ENCODE results near the gene CCDC17.
A peak's percentile ranks its signal among the peaks of the same experiment; 100 is the strongest.

CCDC17 gene

DNA sequence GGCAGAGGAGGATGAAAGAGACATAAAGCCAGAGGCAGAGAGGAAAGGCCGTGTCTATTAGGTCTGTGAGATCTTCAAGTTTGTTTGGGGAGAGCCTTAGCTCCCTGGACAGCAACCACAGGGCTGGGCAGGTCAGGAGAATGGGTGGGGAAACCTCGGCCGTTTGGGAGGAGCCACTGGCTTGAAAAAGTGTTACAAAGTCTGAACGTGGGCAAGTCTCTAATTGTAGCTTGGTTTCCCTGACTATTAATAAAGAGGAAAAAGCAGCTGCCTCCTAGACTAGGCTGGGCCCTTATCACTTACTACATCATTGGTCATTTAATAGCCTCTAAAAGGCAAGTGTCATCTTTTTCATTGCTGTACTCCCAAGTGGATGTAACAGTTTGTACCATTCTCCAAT lies at the start of gene CCDC17:
TSS of gene CCDC17 (minus strand) at position 83 of the 400 bp plus-strand sequence. CDS start 145 bp downstream, outside the sequence.
- DNase-seq, result no peak

DNA sequence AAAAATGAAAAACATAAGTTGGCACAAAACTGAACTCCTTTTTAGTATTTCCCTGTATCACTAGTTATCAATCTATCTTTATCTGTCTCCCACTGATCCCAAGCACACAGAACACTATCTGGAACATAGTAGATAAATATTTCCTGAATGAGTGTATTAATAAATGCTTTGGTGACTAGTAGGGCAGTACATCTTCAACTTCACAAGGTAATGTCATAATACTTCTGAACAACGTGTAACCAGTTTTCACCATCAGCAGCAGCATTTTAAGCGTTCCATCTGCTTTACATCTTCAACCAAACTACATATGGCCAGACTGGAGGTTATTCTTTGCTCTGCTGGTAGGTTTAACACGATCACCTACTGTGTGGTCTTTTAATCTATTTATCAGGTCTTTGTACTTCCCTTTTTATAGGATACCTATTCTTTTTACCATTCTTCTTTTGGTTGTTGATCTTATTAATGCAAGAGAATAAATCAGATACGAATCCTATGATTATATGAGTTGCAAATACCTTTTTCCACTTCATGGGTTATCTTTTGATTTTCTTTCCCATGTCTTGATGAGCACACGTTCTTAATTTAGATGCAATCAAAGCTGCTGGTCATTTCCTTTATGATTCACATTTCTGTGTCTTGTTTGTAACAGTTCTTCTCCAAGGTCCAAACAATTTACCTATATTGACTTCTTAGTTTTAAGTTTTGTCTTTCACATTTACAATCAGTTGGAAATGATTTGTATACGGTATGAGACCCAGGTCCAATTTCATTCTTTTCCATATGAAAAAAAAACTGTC lies 46.2 kb upstream of the CCDC17 start:
- DNase-seq, result no peak

- DNase-seq, result no peak
Measured at GRCh38 chr1:45669379-45669778, 45.5 kb upstream of the CCDC17 start.

GRCh38 chr1:45668526-45668925 lies 44.7 kb upstream of the CCDC17 start:
- DNase-seq, result no peak

DNA sequence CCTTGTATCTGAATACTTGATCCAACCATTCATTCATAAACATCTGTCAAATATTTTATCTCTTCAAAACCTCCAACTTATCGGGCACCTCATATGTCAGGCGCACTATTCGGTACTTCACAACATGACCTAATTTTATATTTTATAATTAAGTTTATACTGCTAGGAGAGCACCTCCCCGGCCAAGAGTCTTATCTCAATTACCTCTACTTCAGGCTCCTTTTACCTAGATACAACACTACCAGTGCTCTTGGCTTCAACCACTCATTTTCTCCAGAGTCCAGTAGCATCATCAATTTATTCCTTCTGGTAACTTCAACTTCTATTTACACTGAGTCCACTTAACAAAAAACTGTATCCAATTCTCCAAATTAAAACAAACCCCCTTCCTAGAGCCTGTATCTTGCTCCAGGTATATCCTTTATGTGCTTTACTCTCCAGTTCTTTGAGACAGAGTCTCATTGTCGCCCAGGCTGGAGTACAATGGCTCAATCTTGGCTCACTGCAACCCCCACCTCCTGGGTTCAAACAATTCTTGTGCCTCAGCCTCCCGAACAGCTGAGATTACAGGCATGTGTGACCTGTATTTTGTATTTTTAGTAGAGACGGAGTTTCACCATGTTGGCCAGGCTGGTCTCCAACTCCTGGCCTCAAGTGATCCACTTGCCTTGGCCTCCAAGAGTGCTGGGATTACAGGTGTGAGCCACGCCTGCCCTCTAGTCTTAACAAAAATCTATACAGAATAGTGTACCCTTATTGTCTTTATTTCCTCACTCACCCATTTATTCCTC lies 43.7 kb upstream of the CCDC17 start:
- no peak for DNase-seq

- no peak for DNase-seq
Measured at GRCh38 chr1:45666836-45667235, 43.0 kb upstream of the CCDC17 start.

GRCh38 chr1:45660336-45660735 lies 36.5 kb upstream of the CCDC17 start:
- no peak for DNase-seq

GRCh38 chr1:45659222-45659621 lies 35.4 kb upstream of the CCDC17 start:
- DNase-seq, result no peak

- DNase-seq, result no peak
Measured at GRCh38 chr1:45658171-45658570, 34.3 kb upstream of the CCDC17 start.

DNA sequence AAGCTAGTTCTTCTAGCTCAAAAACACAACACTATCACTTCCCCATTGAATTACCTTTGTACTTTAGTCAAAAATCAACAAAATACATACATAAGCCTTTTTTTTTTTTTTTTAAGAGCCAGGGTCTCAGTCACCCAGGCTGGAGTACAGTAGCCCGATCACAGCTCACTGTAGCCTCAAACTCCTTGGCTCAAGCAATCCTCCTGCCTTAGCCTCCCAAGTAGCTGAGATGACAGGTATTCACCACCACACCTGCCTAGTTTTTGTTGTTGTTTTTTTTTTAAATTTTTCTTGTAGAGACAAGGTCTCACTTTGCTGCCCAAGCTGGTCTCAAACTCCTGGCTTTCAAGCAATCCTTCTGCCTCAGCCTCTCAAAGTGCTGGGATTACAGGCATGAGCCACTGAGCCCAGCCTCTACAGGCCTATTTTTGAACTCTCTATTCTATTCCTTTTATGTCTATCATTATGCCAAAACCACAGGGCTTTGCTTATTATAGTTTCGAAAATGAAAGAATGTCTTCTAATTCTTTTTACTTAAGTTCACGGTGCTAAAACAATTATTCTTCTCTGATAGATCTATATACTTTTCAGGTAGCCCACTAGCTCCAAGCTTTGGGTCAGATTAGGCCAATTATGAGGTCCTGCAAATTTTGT lies 32.8 kb upstream of the CCDC17 start:
- no peak for DNase-seq

DNA sequence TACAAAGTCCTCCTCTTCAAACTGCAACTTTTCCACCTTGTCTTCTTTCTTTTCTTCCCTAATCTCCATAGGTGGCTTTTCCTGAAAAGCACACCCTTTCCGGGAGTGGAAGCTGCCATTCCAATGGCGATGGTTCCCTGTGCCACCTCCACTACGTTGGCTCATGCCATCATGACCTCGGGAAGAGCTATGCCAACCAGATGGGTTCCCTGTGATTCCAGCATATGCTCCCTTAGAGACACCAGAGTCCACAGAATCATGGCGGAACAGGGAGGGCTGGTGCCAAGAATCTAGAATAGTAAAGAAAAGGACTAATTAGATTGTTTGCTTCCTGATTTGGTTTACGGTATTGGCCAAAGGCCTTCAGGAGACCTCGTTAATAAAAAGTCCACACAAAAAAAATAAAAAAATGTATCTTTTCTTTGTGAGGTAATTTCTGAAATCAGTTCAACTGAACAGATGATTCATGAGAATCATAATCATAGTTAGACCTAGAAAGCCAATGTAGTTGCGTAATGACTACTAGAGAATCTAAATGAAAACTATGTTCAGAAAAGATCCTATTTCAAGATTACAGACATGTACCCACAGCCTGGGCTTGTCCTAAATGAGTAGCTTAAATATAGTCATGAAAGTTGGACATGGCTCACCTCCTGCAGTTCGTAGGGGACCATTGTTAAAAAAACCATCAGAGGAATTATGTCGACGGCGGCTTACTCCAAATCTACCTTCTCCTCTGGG lies 30.9 kb upstream of the CCDC17 start:
- no peak for DNase-seq

DNA sequence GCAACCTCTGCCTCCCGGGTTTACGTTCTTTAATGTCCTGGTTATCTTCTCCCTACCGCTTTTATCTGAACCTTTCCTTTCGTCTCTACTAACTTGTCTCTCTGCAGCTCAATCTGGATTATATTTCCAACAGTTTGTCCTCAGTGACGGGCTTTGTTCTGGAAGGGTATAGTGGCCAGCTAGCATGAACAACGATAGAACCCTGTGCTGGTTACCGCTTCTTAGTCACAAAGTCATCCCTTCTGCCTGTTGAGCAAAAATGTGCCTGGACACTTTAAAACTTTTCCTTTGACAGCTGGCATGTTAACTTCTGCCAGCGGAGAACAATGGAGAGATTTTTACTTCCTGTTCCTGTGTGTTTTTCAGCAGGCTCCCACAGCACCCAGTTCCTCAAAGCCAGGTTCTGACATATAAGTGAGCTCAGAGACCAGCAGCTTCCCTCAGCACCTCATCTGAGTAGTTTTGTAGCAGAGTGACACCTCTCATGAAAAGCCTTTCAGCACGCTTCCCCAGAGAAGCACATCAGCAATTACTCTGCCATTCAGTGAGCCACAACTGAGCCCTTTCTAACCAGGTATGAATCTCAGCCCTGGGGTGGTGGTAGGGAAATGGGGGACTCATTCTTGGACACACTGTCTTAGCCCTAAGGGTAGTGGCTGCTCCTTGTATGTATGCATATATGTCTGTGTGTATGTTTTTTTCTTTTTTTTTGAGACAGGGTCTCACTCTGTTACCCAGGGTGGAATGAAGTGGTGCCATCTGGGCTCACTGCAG lies 23.6 kb upstream of the CCDC17 start:
- DNase-seq, result peak in 2 of 56 donors; percentile 2 to 24

DNA sequence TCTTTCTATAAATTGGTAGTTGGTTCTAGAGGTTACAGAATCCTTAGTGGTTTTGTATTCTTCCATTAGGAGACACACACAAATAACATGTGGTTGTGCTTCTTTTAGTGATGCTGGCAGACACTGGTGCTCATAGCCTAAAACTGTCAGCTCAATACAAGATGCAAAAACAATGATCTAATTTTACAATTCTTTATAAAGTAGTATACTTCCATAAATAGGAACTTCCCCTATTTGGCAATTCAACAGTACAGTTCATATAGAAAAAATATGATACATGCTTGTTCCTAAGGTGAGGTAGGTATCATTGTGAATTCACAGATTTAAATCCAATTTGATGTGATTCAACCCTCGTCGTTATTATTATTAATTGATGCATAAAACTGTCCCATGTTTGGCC lies 20.8 kb upstream of the CCDC17 start:
- no peak for DNase-seq

DNA sequence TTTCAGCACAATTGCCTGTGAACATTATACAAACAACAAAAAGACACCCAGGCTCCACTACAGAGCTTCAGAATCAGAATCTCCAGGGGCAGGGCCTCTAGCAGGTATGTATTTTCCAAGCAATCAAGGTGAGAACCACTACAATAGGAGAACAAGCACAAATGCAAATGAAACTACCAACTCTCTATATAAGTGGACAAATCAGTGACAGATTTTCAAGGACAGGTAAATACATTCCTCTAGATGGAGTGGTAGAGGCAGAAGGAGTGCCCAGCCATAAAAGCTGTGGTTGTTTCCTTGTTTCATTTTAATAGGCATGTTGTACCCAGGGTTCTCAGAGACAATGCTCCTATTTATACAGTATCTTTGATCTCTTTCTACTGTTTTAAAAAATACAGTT lies 20.1 kb upstream of the CCDC17 start:
- no peak for DNase-seq

DNA sequence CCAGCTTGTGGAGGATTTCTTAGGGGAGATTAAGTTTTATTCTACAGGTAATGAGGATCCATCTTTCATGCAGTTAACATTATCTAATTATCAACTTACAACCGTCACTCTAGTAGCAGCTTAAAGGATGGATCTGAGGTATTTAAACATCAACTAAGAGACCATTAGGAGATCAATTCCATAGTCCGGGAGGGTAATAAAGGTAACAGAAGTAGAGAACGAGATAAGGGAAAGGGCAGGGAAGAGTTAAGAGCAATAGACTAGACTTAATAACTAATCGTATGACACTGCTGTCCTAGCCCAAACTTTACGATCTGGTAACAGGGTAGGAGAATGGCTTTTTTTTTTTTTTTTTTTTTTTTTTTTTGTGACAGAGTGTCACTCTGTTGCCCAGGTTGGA lies 19.5 kb upstream of the CCDC17 start:
- no peak for DNase-seq

GRCh38 chr1:45640293-45640692 lies 16.4 kb upstream of the CCDC17 start:
- no peak for DNase-seq

DNA sequence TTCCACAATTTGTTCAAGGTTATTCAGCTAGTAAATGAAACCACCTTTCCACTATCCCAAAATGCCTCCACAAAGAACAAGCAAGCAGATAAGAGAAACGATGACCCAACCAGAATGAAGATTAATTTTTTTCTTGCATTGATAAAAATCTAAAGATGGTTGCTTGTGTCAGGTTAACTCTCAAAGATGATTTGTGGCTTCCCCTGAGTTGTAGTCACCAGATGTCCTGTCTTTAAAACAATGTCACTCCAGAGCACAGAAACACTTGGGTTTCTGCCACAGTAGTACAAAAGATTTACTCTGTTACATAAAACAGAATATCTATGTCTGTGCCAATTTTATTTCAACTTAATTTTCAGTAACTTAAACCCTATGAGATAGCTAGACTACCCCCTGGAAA lies 11.4 kb upstream of the CCDC17 start:
- no peak for DNase-seq

DNA sequence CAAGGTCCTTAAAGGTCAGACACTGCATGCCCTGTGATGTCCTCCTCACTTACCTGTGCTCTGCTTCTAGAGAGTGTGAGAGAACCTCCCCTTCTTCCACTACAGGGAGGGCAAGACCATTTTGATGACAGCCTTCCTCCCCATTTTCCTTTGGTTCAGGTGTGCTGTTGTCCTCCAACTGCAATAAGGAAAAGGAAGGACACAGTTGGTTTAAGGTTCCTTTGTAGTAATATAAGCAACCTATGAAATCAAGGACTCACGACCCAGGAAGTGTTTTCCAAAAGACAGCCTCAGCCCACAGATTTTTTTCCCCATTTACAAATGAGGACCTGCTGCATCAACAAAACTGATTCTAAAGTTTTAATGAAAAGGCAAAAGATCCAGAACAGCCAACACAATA lies 6.6 kb upstream of the CCDC17 start:
- DNase-seq, result no peak

DNA sequence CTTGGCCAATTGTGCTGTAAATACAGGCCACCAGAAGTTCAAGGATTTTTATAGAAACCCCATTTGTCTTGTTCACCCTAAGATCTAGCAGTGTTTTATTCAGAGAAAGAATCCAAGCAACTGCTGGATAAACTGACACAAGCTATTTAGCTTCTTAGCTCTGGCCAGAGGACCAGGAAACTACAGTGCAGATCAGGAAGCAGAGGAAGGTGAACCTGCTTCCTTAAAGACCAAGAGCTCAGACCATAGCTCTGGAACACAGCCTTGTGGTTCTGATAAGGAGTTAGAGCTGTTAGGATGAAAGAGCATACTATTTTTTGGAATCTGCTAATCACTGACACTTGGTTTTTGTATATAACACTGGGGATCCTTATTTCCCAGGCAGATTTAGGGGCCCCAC lies 5.2 kb upstream of the CCDC17 start:
- DNase-seq, result no peak

DNA sequence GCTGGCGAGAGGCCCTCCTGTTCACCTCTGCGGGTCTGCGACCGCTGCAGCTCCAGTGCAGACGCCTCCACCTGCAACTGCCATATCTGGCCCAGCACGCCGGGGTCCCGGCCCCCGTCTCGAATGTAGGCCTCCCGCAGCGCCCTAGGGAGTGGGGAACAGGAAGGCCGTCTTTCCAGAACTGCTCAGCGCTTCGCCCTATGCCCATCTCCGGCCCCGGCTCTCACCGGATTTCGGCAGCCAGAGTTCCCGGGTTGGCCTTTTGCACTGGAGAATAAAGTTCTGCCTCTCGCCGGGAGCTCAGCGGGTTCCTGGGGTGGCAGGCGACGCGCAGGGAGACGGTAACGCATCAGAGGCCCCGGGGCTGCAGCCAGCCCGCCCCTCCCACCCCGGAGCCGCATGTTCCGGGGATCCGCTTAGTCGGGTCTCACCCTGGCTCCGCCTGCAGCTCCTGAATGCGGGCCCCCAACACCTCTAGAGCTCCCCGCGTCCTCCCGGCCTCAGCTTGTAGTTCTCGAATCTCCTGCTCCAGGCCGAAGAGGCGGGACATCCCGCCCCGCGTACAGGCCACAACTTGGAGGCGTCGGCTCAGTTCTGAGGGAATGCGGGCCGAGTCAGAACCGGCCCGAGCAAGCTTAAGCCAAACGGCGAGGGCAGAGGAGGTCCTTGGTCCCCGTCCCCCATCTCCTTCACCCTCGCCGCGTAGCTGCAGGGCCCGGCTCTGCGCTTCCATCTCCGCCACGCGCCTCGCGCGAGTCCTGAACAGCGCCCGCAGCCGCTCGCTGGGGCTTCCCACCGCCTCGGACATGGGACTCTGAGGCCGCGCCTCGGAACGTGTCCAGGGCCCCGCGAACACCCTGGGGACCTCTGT lies 1.1 kb downstream of the CCDC17 start:
- DNase-seq, result no peak
